ENCODE data around the gene MED25. TPM values are rescaled to one million over a fixed set of nuclear protein-coding genes. Genes with fewer than 3 reads are reported as not detected.
A peak's percentile ranks its signal among the peaks of the same experiment; 100 is the strongest.

MED25 gene
- total and polyA plus RNA-seq, 9 of the 15 experiments (the other 6 are each of a cell fraction or from before 2014, with no cell fraction given) = 4.1 to 93.9 (median 19.3) TPM

GRCh38 chr19:49812997-49813861, 4.9 kb upstream of the MED25 start, which contains the start of gene FUZ (continued):
- no peak for TF ChIP-seq NKRF (IDR thresholded peaks at IDR 0.05; ENCODE audit: borderline replicate concordance)
- TF ChIP-seq SIX5 (IDR thresholded peaks at IDR 0.05; ENCODE audit: borderline replicate concordance in 1 of 2, insufficient read depth in 1 of 2, low read depth in 1 of 2, low read length in 2 of 2) = peak; percentile 62 to 65
- no peak for TF ChIP-seq PREB (CRISPR knock-in tag; IDR thresholded peaks at IDR 0.05)
- TF ChIP-seq PRMT5 (CRISPR knock-in tag; IDR thresholded peaks at IDR 0.05) = no peak
- TF ChIP-seq ETS1 (conservative IDR thresholded peaks at IDR 0.05; ENCODE audit: control insufficient read depth, low read depth, low read length) = no peak; the same call in 1 of the 2 replicates
- no peak for TF ChIP-seq HOMEZ (CRISPR knock-in tag; IDR thresholded peaks at IDR 0.05)
- no peak for TF ChIP-seq ZNF280B (CRISPR knock-in tag; IDR thresholded peaks at IDR 0.05)
- 0 out of 2 replicates have a peak, but pooled peaks have one; percentile 19 for TF ChIP-seq ARID3A (IDR thresholded peaks at IDR 0.05; ENCODE audit: borderline replicate concordance, low read depth, low read length)
- TF ChIP-seq SMARCC2 (IDR thresholded peaks at IDR 0.05; ENCODE audit: low read depth) = no peak
- no peak for TF ChIP-seq ATF6 (CRISPR knock-in tag; IDR thresholded peaks at IDR 0.05)
- TF ChIP-seq FOSL1 (tag; conservative IDR thresholded peaks at IDR 0.05) = peak; percentile 35; the same call in 1 of the 2 replicates
- no peak for TF ChIP-seq PML (IDR thresholded peaks at IDR 0.05; ENCODE audit: low read length)
- TF ChIP-seq TAF7 (tag; IDR thresholded peaks at IDR 0.05) = peak; percentile 52; the same call in 1 of the 2 replicates

All from K562 (cell line).